ENCODE data around the gene CNGB1. TPM values are rescaled to one million over a fixed set of nuclear protein-coding genes. Genes with fewer than 3 reads are reported as not detected.

Gene CNGB1
- polyA plus RNA-seq, 1 donor (not counting 4 experiments of a cell fraction or from before 2014, with no cell fraction given) = 0.08 TPM

- FAIRE-seq (no peak), DNase-seq (ENCODE audit: low read depth, low spot score) (no peak)
- Histone ChIP-seq H3K4me1 (ENCODE audit: control insufficient read depth, extremely low read depth, insufficient read depth, low read length) (no peaks in the 10 kb centered on the region), H3K9ac (ENCODE audit: control insufficient read depth, extremely low read depth, insufficient read depth, low read length) (no peak overlapping the region), H3K4me3 (ENCODE audit: control insufficient read depth in 2 of 3, extremely low read depth in 1 of 3, insufficient read depth in 2 of 3, low read depth in 1 of 3, low read length in 3 of 3) (no peak overlapping the region), H3K36me3 (ENCODE audit: control insufficient read depth in 2 of 2, extremely low read depth in 1 of 2, insufficient read depth in 2 of 2, low read length in 2 of 2) (no peaks in the 10 kb centered on the region), H2AFZ (ENCODE audit: control insufficient read depth, low read length) (no peak overlapping the region), H3K9me3 (ENCODE audit: control insufficient read depth, low read depth, low read length) (no peaks in the 10 kb centered on the region), H3K4me2 (ENCODE audit: control insufficient read depth, extremely low read depth, insufficient read depth, low read depth, low read length) (no peak overlapping the region), H4K20me1 (ENCODE audit: control insufficient read depth, extremely low read depth, insufficient read depth, low read length) (no peaks in the 10 kb centered on the region), H3K79me2 (ENCODE audit: control insufficient read depth, insufficient read depth, low read length) (no peaks in the 10 kb centered on the region), H3K27me3 (ENCODE audit: control insufficient read depth, extremely low read depth, insufficient read depth, low read length) (peaks cover 10% of the 10 kb centered on the region), H3K27ac (ENCODE audit: control insufficient read depth, insufficient read depth, low read length) (no peak overlapping the region), H3K9me1 (ENCODE audit: control insufficient read depth, extremely low read depth, insufficient read depth, low read length) (no peaks in the 10 kb centered on the region)
- dilution Hi-C loops (cut with MboI; ENCODE audit: extremely low pct_ligation_motif_present, low sequenced_read_pairs) = no loop called here
- no peak for TF ChIP-seq EZH2 (IDR thresholded peaks at IDR 0.05; ENCODE audit: low read length)
- no peak for TF ChIP-seq CTCF (optimal IDR thresholded peaks at IDR 0.05 in 1 of 3, IDR thresholded peaks at IDR 0.05 in 1 of 3, conservative IDR thresholded peaks at IDR 0.05 in 1 of 3; ENCODE audit: extremely low read depth in 1 of 3, insufficient read depth in 2 of 3, low read length in 3 of 3)
Observed at GRCh38 chr16:57960310-57960709, 10.6 kb downstream of the CNGB1 start.

- no peak for TF ChIP-seq EZH2 (IDR thresholded peaks at IDR 0.05; ENCODE audit: low read length)
- TF ChIP-seq CTCF (optimal IDR thresholded peaks at IDR 0.05 in 1 of 3, IDR thresholded peaks at IDR 0.05 in 1 of 3, conservative IDR thresholded peaks at IDR 0.05 in 1 of 3; ENCODE audit: extremely low read depth in 1 of 3, insufficient read depth in 2 of 3, low read length in 3 of 3) = no peak
- no peaks in the 10 kb centered on the region for H3K79me2 ChIP-seq (ENCODE audit: control insufficient read depth, insufficient read depth, low read length)
- H3K27me3 ChIP-seq (ENCODE audit: control insufficient read depth, extremely low read depth, insufficient read depth, low read length) = peaks cover 10% of the 10 kb centered on the region
- no peak overlapping the region for H3K4me3 ChIP-seq (ENCODE audit: control insufficient read depth in 2 of 3, extremely low read depth in 1 of 3, insufficient read depth in 2 of 3, low read depth in 1 of 3, low read length in 3 of 3)
- H3K4me2 ChIP-seq (ENCODE audit: control insufficient read depth, extremely low read depth, insufficient read depth, low read depth, low read length) = no peak overlapping the region
- no peak overlapping the region for H3K9ac ChIP-seq (ENCODE audit: control insufficient read depth, extremely low read depth, insufficient read depth, low read length)
- no peak overlapping the region for H3K27ac ChIP-seq (ENCODE audit: control insufficient read depth, insufficient read depth, low read length)
- no peak overlapping the region for H2AFZ ChIP-seq (ENCODE audit: control insufficient read depth, low read length)
- no peaks in the 10 kb centered on the region for H3K9me1 ChIP-seq (ENCODE audit: control insufficient read depth, extremely low read depth, insufficient read depth, low read length)
- DNase-seq (ENCODE audit: low read depth, low spot score) = no peak
- no peaks in the 10 kb centered on the region for H4K20me1 ChIP-seq (ENCODE audit: control insufficient read depth, extremely low read depth, insufficient read depth, low read length)
- no peak for FAIRE-seq
- H3K9me3 ChIP-seq (ENCODE audit: control insufficient read depth, low read depth, low read length) = no peaks in the 10 kb centered on the region
- H3K4me1 ChIP-seq (ENCODE audit: control insufficient read depth, extremely low read depth, insufficient read depth, low read length) = no peaks in the 10 kb centered on the region
- H3K36me3 ChIP-seq (ENCODE audit: control insufficient read depth in 2 of 2, extremely low read depth in 1 of 2, insufficient read depth in 2 of 2, low read length in 2 of 2) = no peaks in the 10 kb centered on the region
- dilution Hi-C loops (cut with MboI; ENCODE audit: extremely low pct_ligation_motif_present, low sequenced_read_pairs) = no loop called here
Observed at GRCh38 chr16:57959804-57960203, 11.1 kb downstream of the CNGB1 start.

Measured in keratinocyte (primary cell).